Measurements from ENCODE around the gene DOCK1. TPM values are rescaled to one million over a fixed set of nuclear protein-coding genes. Genes with fewer than 3 reads are reported as not detected.

DOCK1 gene
- total RNA-seq, 2 donors from 2014 or later, result 34.3 to 44.1 TPM

- Histone ChIP-seq H3K27ac (no peak overlapping the region), H3K9me3 (no peaks in the 10 kb centered on the region), H3K27me3 (no peaks in the 10 kb centered on the region), H3K4me1 (peaks cover 3% of the 10 kb centered on the region), H3K4me3 (no peak overlapping the region), H3K36me3 (replicated peaks in 1 of 2; ENCODE audit: insufficient read depth in 1 of 2, low read depth in 2 of 2) (no peaks in the 10 kb centered on the region)
- TF ChIP-seq CTCF (IDR thresholded peaks at IDR 0.05) (peak in 4 of 7 experiments; percentile 14 to 28 (median 20)), POLR2A (IDR thresholded peaks at IDR 0.05) (no peak)
- intact Hi-C loops (cut with DNase I), result no loop called here
- no peak for ATAC-seq
- 87% methylated on average over 8 of the region's 8 CpGs for WGBS, 2 donors
- peak in 2 of 4 donors; percentile 20 to 32 for DNase-seq
Observed at GRCh38 chr10:126969310-126969709, 64.1 kb downstream of the DOCK1 start.

- Histone ChIP-seq H3K36me3 (replicated peaks in 1 of 2; ENCODE audit: insufficient read depth in 1 of 2, low read depth in 2 of 2) (no peaks in the 10 kb centered on the region), H3K27me3 (no peaks in the 10 kb centered on the region), H3K9me3 (no peaks in the 10 kb centered on the region), H3K27ac (peak overlapping the region; percentile 8 to 80 (median 68)), H3K4me3 (no peak overlapping the region), H3K4me1 (peaks cover 3% of the 10 kb centered on the region)
- ATAC-seq, result peak; percentile 92
- WGBS, 2 donors, result 44 to 51% methylated on average over 11 of the region's 11 CpGs
- DNase-seq, result peak; percentile 22 to 49 (median 38)
- no peak for TF ChIP-seq CTCF (IDR thresholded peaks at IDR 0.05)
- TF ChIP-seq POLR2A (IDR thresholded peaks at IDR 0.05), result no peak
- intact Hi-C loops (cut with DNase I), result no loop called here
Observed at GRCh38 chr10:126972635-126973414, 67.6 kb downstream of the DOCK1 start.

- DNase-seq (no peak), ATAC-seq (no peak)
- intact Hi-C loops (cut with DNase I), result no loop called here
- whole genome bisulfite sequencing, 2 donors, result 100% methylated on average over 5 of the region's 5 CpGs
- TF ChIP-seq POLR2A (IDR thresholded peaks at IDR 0.05) (no peak), CTCF (IDR thresholded peaks at IDR 0.05) (no peak)
- Histone ChIP-seq H3K36me3 (replicated peaks in 1 of 2; ENCODE audit: insufficient read depth in 1 of 2, low read depth in 2 of 2) (no peaks in the 10 kb centered on the region), H3K4me1 (no peaks in the 10 kb centered on the region), H3K4me3 (no peak overlapping the region), H3K27ac (no peak overlapping the region), H3K9me3 (no peaks in the 10 kb centered on the region), H3K27me3 (no peaks in the 10 kb centered on the region)
Observed at GRCh38 chr10:126975221-126975620, 70.0 kb downstream of the DOCK1 start.

GRCh38 chr10:126977216-126977615, 72.0 kb downstream of the DOCK1 start:
- no peak for DNase-seq

More at GRCh38 chr10:126977216-126977615, 72.0 kb downstream of the DOCK1 start:
- Histone ChIP-seq H3K36me3 (replicated peaks in 1 of 2; ENCODE audit: insufficient read depth in 1 of 2, low read depth in 2 of 2) (no peaks in the 10 kb centered on the region), H3K9me3 (no peaks in the 10 kb centered on the region), H3K27ac (no peak overlapping the region), H3K4me1 (no peaks in the 10 kb centered on the region), H3K27me3 (no peaks in the 10 kb centered on the region), H3K4me3 (no peak overlapping the region)
- intact Hi-C loops (cut with DNase I), result no loop called here
- TF ChIP-seq POLR2A (IDR thresholded peaks at IDR 0.05) (no peak), CTCF (IDR thresholded peaks at IDR 0.05) (no peak)
- 81 to 93% methylated on average over 6 of the region's 6 CpGs for WGBS, 2 donors
- ATAC-seq, result no peak
